Measurements from ENCODE around the gene TMEM14A.
"Not testable (repeated sequence)": the region's sequence is repeated elsewhere in the genome, so short reads cannot be mapped to it uniquely, and the experiment has no call there.

TMEM14A gene

GRCh38 chr6:52697903-52698302, 27.0 kb downstream of the TMEM14A start:
- DNase-seq (ENCODE audit: low read depth): peak; percentile 13

- DNase-seq (ENCODE audit: low read depth): no peak
Observed at GRCh38 chr6:52704060-52704459, 33.1 kb downstream of the TMEM14A start.

- DNase-seq (ENCODE audit: low read depth): not testable (repeated sequence)
Observed at GRCh38 chr6:52704781-52705502, 34.0 kb downstream of the TMEM14A start.

- DNase-seq (ENCODE audit: low read depth): no peak
Observed at GRCh38 chr6:52706001-52706400, 35.1 kb downstream of the TMEM14A start.

GRCh38 chr6:52707963-52708680, 37.2 kb downstream of the TMEM14A start:
- no peak for DNase-seq (ENCODE audit: low read depth)

GRCh38 chr6:52712136-52712535, 41.2 kb downstream of the TMEM14A start:
- no peak for DNase-seq (ENCODE audit: low read depth)

GRCh38 chr6:52714761-52715160, 43.8 kb downstream of the TMEM14A start:
- not testable (repeated sequence) for DNase-seq (ENCODE audit: low read depth)

GRCh38 chr6:52718550-52718949, 47.6 kb downstream of the TMEM14A start:
- DNase-seq (ENCODE audit: low read depth): no peak

GRCh38 chr6:52720321-52720720, 49.4 kb downstream of the TMEM14A start:
- no peak for DNase-seq (ENCODE audit: low read depth)

- peak; percentile 27 for DNase-seq (ENCODE audit: low read depth)
Observed at GRCh38 chr6:52724042-52724405, 53.1 kb downstream of the TMEM14A start.

GRCh38 chr6:52724406-52725121, 53.7 kb downstream of the TMEM14A start:
- DNase-seq (ENCODE audit: low read depth): peak; percentile 56

- DNase-seq (ENCODE audit: low read depth): no peak
Observed at GRCh38 chr6:52725143-52725534, 54.2 kb downstream of the TMEM14A start.

- DNase-seq (ENCODE audit: low read depth): peak; percentile 16
Observed at GRCh38 chr6:52725535-52726192, 54.8 kb downstream of the TMEM14A start.

- DNase-seq (ENCODE audit: low read depth): no peak
Observed at GRCh38 chr6:52726193-52726542, 55.3 kb downstream of the TMEM14A start.

- no peak for DNase-seq (ENCODE audit: low read depth)
Observed at GRCh38 chr6:52726741-52727535, 56.0 kb downstream of the TMEM14A start.

- no peak for DNase-seq (ENCODE audit: low read depth)
Observed at GRCh38 chr6:52727908-52728307, 57.0 kb downstream of the TMEM14A start.

- no peak for DNase-seq (ENCODE audit: low read depth)
Observed at GRCh38 chr6:52728394-52728793, 57.5 kb downstream of the TMEM14A start.

- DNase-seq (ENCODE audit: low read depth): no peak
Observed at GRCh38 chr6:52729576-52729975, 58.7 kb downstream of the TMEM14A start.

- DNase-seq (ENCODE audit: low read depth): no peak
Observed at GRCh38 chr6:52731719-52732118, 60.8 kb downstream of the TMEM14A start.

- DNase-seq (ENCODE audit: low read depth): no peak
Observed at GRCh38 chr6:52733172-52733571, 62.3 kb downstream of the TMEM14A start.

GRCh38 chr6:52734072-52734471, 63.2 kb downstream of the TMEM14A start:
- no peak for DNase-seq (ENCODE audit: low read depth)

- no peak for DNase-seq (ENCODE audit: low read depth)
Observed at GRCh38 chr6:52735071-52735470, 64.2 kb downstream of the TMEM14A start.
